HCT116 (cell line): ENCODE measurements around the gene HNF4A. TPM values are rescaled to one million over a fixed set of nuclear protein-coding genes. Genes with fewer than 3 reads are reported as not detected.

Source experiments
- ATAC-seq: fragments of 200-7000 bp; cut with Tn5 transposase; 2 replicates; pipeline ENCODE4 v1.9.1; 2020; ENCODE audit warnings: mild to moderate bottlenecking, moderate library complexity
- BruUV-seq: library from RNA; stranded (reverse); fragments of 400-500 nt; replicated peaks from 2 replicates; lab custom pipeline; 2021; lab: Mats Ljungman, UMichigan
- CTCF ChIA-PET: fragments of 300-600 bp; sonication (Branson Sonifier 250); formaldehyde crosslinking; loops from one replicate; lab custom pipeline; 2021; ENCODE audit warnings: antibody characterized with exemption; lab: Charles Lee
- POLR2A ChIA-PET: fragments of 300-600, 350-600 bp; sonication (Branson Sonifier 250); formaldehyde crosslinking; loops from one replicate; lab custom pipeline; 2021; ENCODE audit warnings: antibody characterized with exemption; lab: Charles Lee
- RAD21 ChIA-PET, 2 experiments: fragments of 300-600 bp; sonication (Branson Sonifier 250); formaldehyde crosslinking; loops; one replicate each; lab custom pipeline; 2023; ENCODE audit warnings: low total read pairs in 2 of 2; ENCODE audit not compliant: uncharacterized antibody in 2 of 2, unreplicated experiment in 2 of 2, low non-redundant PET in 1 of 2; lab: Charles Lee
- DNase-seq: peaks from one replicate; pipeline ENCODE4 v3.0.0-alpha.2; 2010; ENCODE audit warnings: low read depth, low spot score
- H2AFZ ChIP-seq: fragments of 200-600 bp; shearing (Covaris generic), sonication (generic); 2 replicates; pipeline ENCODE4 v1.6.1; 2017; ENCODE audit warnings: low read depth, mixed run types, mixed read lengths, antibody characterized with exemption, low read length; ENCODE audit not compliant: poor library complexity, severe bottlenecking
- H3K27ac ChIP-seq: 2 replicates; pipeline ENCODE4 v1.5.1; 2012; ENCODE audit warnings: low read depth, low read length
- H3K27me3 ChIP-seq: fragments of 200-600 bp; sonication (generic); 2 replicates; pipeline ENCODE4 v1.6.1; 2016; ENCODE audit warnings: mixed run types, low read length, mixed read lengths; ENCODE audit not compliant: insufficient read depth
- H3K36me3 ChIP-seq, 2 experiments: fragments of 200-500 bp in 1 of 2; fragments of 200-600 bp in 1 of 2; sonication (Bioruptor generic) in 1 of 2; sonication (generic) in 1 of 2; 2 replicates each; pipeline versions ENCODE4 v1.5.1 to v1.6.1; 2014 to 2016; ENCODE audit warnings: low read length in 2 of 2, inconsistent platforms in 1 of 2, mixed read lengths in 1 of 2, mixed run types in 1 of 2; ENCODE audit not compliant: insufficient read depth in 2 of 2, control insufficient read depth in 1 of 2
- H3K4me1 ChIP-seq, 2 experiments: fragments of 200-600 bp in 1 of 2; sonication (generic) in 1 of 2; 2 replicates each; pipeline versions ENCODE4 v1.5.1 to v1.6.1; 2012 to 2017; ENCODE audit warnings: low read length in 2 of 2, inconsistent platforms in 1 of 2, mild to moderate bottlenecking in 1 of 2, mixed read lengths in 1 of 2, mixed run types in 1 of 2, moderate library complexity in 1 of 2; ENCODE audit not compliant: insufficient read depth in 2 of 2, control insufficient read depth in 1 of 2
- H3K4me2 ChIP-seq: fragments of 200-600 bp; sonication (generic); 2 replicates; pipeline ENCODE4 v1.6.1; 2017; ENCODE audit warnings: mixed run types, low read length, mixed read lengths
- H3K4me3 ChIP-seq, 2 experiments: fragments of 200-600 bp in 1 of 2; sonication (generic) in 1 of 2; replicated peaks in 1 of 2; 2 replicates each; pipeline ENCODE4 v1.5.1; 2011 to 2016; ENCODE audit warnings: low read length in 2 of 2, control low read depth in 1 of 2, low read depth in 1 of 2, mild to moderate bottlenecking in 1 of 2, mixed read lengths in 1 of 2, mixed run types in 1 of 2
- H3K79me2 ChIP-seq: fragments of 200-600 bp; sonication (generic); 2 replicates; pipeline ENCODE4 v1.6.1; 2017; ENCODE audit warnings: mild to moderate bottlenecking, mixed run types, low read length, moderate library complexity, mixed read lengths; ENCODE audit not compliant: insufficient read depth
- H3K9ac ChIP-seq: fragments of 200-600 bp; sonication (generic); 2 replicates; pipeline ENCODE4 v1.6.1; 2016; ENCODE audit warnings: low read length, mixed read lengths
- H3K9me2 ChIP-seq: fragments of 200-600 bp; sonication (generic), shearing (Covaris generic); 2 replicates; pipeline ENCODE4 v1.6.1; 2017; ENCODE audit warnings: mixed run types, mild to moderate bottlenecking, moderate library complexity; ENCODE audit not compliant: insufficient read depth
- H3K9me3 ChIP-seq, 2 experiments: fragments of 200-500 bp in 1 of 2; fragments of 200-600 bp in 1 of 2; sonication (Bioruptor generic) in 1 of 2; sonication (generic) in 1 of 2; 2 replicates each; pipeline ENCODE4 v1.6.1; 2014 to 2017; ENCODE audit warnings: low read length in 2 of 2, mixed read lengths in 2 of 2, inconsistent platforms in 1 of 2, low read depth in 1 of 2, mild to moderate bottlenecking in 1 of 2, mixed run types in 1 of 2, moderate library complexity in 1 of 2; ENCODE audit not compliant: control insufficient read depth in 1 of 2, insufficient read depth in 1 of 2
- H4K20me1 ChIP-seq: fragments of 200-600 bp; sonication (generic), shearing (Covaris generic); 2 replicates; pipeline ENCODE4 v1.6.1; 2017; ENCODE audit warnings: mixed run types, mild to moderate bottlenecking, moderate library complexity; ENCODE audit not compliant: insufficient read depth
- ATF3 ChIP-seq: IDR thresholded peaks from 2 replicates; pipeline ENCODE4 v1.6.1; 2012
- CBX3 ChIP-seq: IDR thresholded peaks from 2 replicates; pipeline ENCODE4 v1.6.1; 2012; ENCODE audit warnings: low read depth
- CEBPB ChIP-seq: IDR thresholded peaks from 2 replicates; pipeline ENCODE4 v1.6.1; 2012; ENCODE audit warnings: low read depth
- EGR1 ChIP-seq: IDR thresholded peaks from 2 replicates; pipeline ENCODE4 v1.6.1; 2012; ENCODE audit warnings: low read depth
- EZH2 ChIP-seq: fragments of 200-600 bp; sonication (generic); IDR thresholded peaks from 2 replicates; pipeline ENCODE4 v1.6.1; 2017; ENCODE audit warnings: antibody characterized with exemption, mixed run types
- EZH2phosphoT487 ChIP-seq: fragments of 200-600 bp; IDR thresholded peaks from 2 replicates; pipeline ENCODE4 v1.6.1; 2018; ENCODE audit warnings: antibody characterized with exemption, borderline replicate concordance
- FOSL1 ChIP-seq: IDR thresholded peaks from 2 replicates; pipeline ENCODE4 v1.6.1; 2012; ENCODE audit warnings: low read depth
- JUND ChIP-seq: IDR thresholded peaks from 2 replicates; pipeline ENCODE4 v1.6.1; 2012
- POLR2A ChIP-seq: IDR thresholded peaks from 2 replicates; pipeline ENCODE4 v1.7.0; 2011; ENCODE audit warnings: borderline replicate concordance; ENCODE audit not compliant: insufficient read depth, insufficient read length; ENCODE audit errors: extremely low read depth
- RAD21 ChIP-seq: IDR thresholded peaks from 2 replicates; pipeline ENCODE4 v1.6.1; 2012; ENCODE audit warnings: low read depth, mild to moderate bottlenecking
- SP1 ChIP-seq: IDR thresholded peaks from 2 replicates; pipeline ENCODE4 v1.6.1; 2012; ENCODE audit warnings: low read depth
- SRF ChIP-seq: IDR thresholded peaks from 2 replicates; pipeline ENCODE4 v1.6.1; 2012; ENCODE audit warnings: low read depth
- TCF7L2 ChIP-seq: IDR thresholded peaks from 2 replicates; pipeline ENCODE4 v1.7.0; 2011; ENCODE audit warnings: borderline replicate concordance, inconsistent platforms; ENCODE audit not compliant: insufficient read depth, insufficient read length; ENCODE audit errors: extremely low read depth
- ZNF274 ChIP-seq: fragments of 200-500 bp; sonication (Bioruptor generic); IDR thresholded peaks from 2 replicates; pipeline ENCODE4 v1.6.1; 2014; ENCODE audit warnings: mild to moderate bottlenecking, low read depth, low read length, inconsistent platforms
- intact Hi-C: fragments of 100-400 bp; cut with micrococcal nuclease; formaldehyde crosslinking; loops from 2 replicates; pipeline ENCODE4 v1.10.0; 2022
- total RNA-seq: library from RNA; stranded (reverse); gene quantifications from one replicate; pipeline ENCODE4 v1.2.1, GENCODE V29; 2021; ENCODE audit not compliant: unreplicated experiment
- TF ChIP-seq, protein P1 (sequence below): IDR thresholded peaks from 2 replicates; pipeline ENCODE4 v1.6.1; 2011; ENCODE audit warnings: mild to moderate bottlenecking, low read length, moderate library complexity; ENCODE audit not compliant: insufficient replicate concordance; ENCODE audit errors: extremely low read depth
- TF ChIP-seq, protein P2 (sequence below), 3 experiments: fragments of 200-600 bp in 1 of 3; sonication (generic) in 1 of 3; IDR thresholded peaks in 2 of 3; conservative IDR thresholded peaks in 1 of 3; 2 replicates each; pipeline ENCODE4 v1.5.1; 2012 to 2017; ENCODE audit warnings: low read depth in 2 of 3, low read length in 2 of 3, antibody characterized with exemption in 1 of 3, borderline replicate concordance in 1 of 3, control low read depth in 1 of 3, mild to moderate bottlenecking in 1 of 3, mixed read lengths in 1 of 3, mixed run types in 1 of 3, moderate library complexity in 1 of 3; ENCODE audit not compliant: insufficient read depth in 1 of 3

HNF4A gene
- total RNA-seq, 1 experiment from 2014 or later, result 7.4 TPM

GRCh38 chr20:44400970-44401769 lies 45.7 kb downstream of the HNF4A start:
- H3K79me2 ChIP-seq, result no peaks in the 10 kb centered on the region
- no peaks in the 10 kb centered on the region for H3K9me3 ChIP-seq
- no peak overlapping the region for H3K27ac ChIP-seq
- H4K20me1 ChIP-seq, result no peaks in the 10 kb centered on the region
- H2AFZ ChIP-seq, result no peak overlapping the region
- H3K4me3 ChIP-seq, result no peak overlapping the region
- RAD21 ChIA-PET, result no interaction called here
- DNase-seq (no peak), ATAC-seq (no peak)
- H3K4me2 ChIP-seq, result no peak overlapping the region
- H3K4me1 ChIP-seq, result no peaks in the 10 kb centered on the region
- H3K9ac ChIP-seq, result no peak overlapping the region
- CTCF ChIA-PET, result no interaction called here
- POLR2A ChIA-PET, result no interaction called here
- TF ChIP-seq FOSL1, result no peak
- TF ChIP-seq SP1, result no peak
- TF ChIP-seq, protein P1, sequence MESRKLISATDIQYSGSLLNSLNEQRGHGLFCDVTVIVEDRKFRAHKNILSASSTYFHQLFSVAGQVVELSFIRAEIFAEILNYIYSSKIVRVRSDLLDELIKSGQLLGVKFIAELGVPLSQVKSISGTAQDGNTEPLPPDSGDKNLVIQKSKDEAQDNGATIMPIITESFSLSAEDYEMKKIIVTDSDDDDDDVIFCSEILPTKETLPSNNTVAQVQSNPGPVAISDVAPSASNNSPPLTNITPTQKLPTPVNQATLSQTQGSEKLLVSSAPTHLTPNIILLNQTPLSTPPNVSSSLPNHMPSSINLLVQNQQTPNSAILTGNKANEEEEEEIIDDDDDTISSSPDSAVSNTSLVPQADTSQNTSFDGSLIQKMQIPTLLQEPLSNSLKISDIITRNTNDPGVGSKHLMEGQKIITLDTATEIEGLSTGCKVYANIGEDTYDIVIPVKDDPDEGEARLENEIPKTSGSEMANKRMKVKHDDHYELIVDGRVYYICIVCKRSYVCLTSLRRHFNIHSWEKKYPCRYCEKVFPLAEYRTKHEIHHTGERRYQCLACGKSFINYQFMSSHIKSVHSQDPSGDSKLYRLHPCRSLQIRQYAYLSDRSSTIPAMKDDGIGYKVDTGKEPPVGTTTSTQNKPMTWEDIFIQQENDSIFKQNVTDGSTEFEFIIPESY, result no peak
- no peak for TF ChIP-seq ATF3
- no peak for TF ChIP-seq TCF7L2
- TF ChIP-seq POLR2A, result no peak
- TF ChIP-seq, protein P2, sequence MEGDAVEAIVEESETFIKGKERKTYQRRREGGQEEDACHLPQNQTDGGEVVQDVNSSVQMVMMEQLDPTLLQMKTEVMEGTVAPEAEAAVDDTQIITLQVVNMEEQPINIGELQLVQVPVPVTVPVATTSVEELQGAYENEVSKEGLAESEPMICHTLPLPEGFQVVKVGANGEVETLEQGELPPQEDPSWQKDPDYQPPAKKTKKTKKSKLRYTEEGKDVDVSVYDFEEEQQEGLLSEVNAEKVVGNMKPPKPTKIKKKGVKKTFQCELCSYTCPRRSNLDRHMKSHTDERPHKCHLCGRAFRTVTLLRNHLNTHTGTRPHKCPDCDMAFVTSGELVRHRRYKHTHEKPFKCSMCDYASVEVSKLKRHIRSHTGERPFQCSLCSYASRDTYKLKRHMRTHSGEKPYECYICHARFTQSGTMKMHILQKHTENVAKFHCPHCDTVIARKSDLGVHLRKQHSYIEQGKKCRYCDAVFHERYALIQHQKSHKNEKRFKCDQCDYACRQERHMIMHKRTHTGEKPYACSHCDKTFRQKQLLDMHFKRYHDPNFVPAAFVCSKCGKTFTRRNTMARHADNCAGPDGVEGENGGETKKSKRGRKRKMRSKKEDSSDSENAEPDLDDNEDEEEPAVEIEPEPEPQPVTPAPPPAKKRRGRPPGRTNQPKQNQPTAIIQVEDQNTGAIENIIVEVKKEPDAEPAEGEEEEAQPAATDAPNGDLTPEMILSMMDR (IDR thresholded peaks at IDR 0.05 in 2 of 3, conservative IDR thresholded peaks at IDR 0.05 in 1 of 3; ENCODE audit: borderline replicate concordance in 1 of 3, insufficient read depth in 1 of 3, low read depth in 2 of 3, low read length in 2 of 3), result no peak
- no peak for TF ChIP-seq CBX3
- no peak for TF ChIP-seq SRF
- no peak for TF ChIP-seq EGR1
- no peak for TF ChIP-seq RAD21
- TF ChIP-seq EZH2phosphoT487, result no peak
- TF ChIP-seq CEBPB, result no peak
- TF ChIP-seq ZNF274, result no peak
- no peak for TF ChIP-seq JUND
- no peak for TF ChIP-seq EZH2
- no peaks in the 10 kb centered on the region for H3K27me3 ChIP-seq
- no peaks in the 10 kb centered on the region for H3K9me2 ChIP-seq
- H3K36me3 ChIP-seq, result no peaks in the 10 kb centered on the region
- intact Hi-C loops, result no loop called here
- BruUV-seq, result no TSS peak
